ENCODE results near the gene AIFM3.

DNA sequence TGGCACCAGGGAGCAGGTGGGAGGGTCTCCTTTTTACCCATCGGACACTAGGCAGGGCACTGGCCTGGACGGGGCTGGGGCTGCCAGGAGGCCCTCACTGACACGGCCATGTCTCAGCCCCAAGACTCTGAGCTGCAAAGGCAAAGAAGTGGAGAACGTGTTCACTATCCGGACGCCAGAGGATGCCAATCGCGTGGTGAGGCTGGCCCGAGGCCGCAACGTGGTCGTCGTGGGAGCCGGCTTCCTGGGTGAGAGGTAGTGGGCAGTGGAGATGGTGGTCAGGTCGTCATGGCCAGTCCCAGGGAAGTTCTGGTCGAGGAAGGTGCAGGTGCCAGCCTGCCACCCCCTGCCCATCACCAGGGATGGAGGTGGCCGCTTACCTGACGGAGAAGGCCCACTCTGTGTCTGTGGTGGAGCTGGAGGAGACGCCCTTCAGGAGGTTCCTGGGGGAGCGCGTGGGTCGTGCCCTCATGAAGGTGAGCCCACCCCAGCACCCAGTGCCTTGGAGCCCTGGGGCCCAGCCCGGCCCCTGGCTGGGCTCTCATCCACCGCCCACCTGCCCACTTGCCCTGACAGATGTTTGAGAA lies 9.3 kb downstream of the AIFM3 start:
- TF ChIP-seq, protein P1, sequence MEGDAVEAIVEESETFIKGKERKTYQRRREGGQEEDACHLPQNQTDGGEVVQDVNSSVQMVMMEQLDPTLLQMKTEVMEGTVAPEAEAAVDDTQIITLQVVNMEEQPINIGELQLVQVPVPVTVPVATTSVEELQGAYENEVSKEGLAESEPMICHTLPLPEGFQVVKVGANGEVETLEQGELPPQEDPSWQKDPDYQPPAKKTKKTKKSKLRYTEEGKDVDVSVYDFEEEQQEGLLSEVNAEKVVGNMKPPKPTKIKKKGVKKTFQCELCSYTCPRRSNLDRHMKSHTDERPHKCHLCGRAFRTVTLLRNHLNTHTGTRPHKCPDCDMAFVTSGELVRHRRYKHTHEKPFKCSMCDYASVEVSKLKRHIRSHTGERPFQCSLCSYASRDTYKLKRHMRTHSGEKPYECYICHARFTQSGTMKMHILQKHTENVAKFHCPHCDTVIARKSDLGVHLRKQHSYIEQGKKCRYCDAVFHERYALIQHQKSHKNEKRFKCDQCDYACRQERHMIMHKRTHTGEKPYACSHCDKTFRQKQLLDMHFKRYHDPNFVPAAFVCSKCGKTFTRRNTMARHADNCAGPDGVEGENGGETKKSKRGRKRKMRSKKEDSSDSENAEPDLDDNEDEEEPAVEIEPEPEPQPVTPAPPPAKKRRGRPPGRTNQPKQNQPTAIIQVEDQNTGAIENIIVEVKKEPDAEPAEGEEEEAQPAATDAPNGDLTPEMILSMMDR (IDR thresholded peaks at IDR 0.05) = no peak
- TF ChIP-seq POLR2A (IDR thresholded peaks at IDR 0.05) = no peak
